B cell (primary cell): ENCODE measurements around the gene THY1. TPM values are rescaled to one million over a fixed set of nuclear protein-coding genes. Genes with fewer than 3 reads are reported as not detected.

Source experiments
- ATAC-seq: fragments of 200-7000 bp; cut with Tn5 transposase; one replicate; pipeline ENCODE4 v1.10.0; 2021; ENCODE audit warnings: low read depth, mild to moderate bottlenecking, moderate number of reproducible peaks, moderate library complexity
- CTCF ChIA-PET: fragments of 350-600 bp; sonication (Branson Sonifier 250); formaldehyde crosslinking; loops from one replicate; lab custom pipeline; 2021; ENCODE audit warnings: antibody characterized with exemption, inconsistent platforms; lab: Charles Lee
- POLR2A ChIA-PET: fragments of 350-600 bp; sonication (Branson Sonifier 250); formaldehyde crosslinking; loops from one replicate; lab custom pipeline; 2021; ENCODE audit warnings: antibody characterized with exemption; lab: Charles Lee
- DNase-seq: peaks from one replicate; pipeline ENCODE4 v3.0.0; 2013
- H2AFZ ChIP-seq: 2 replicates; pipeline ENCODE4 v1.6.1; 2012; ENCODE audit warnings: mild to moderate bottlenecking, low read depth, low read length; ENCODE audit not compliant: insufficient read depth, poor library complexity, severe bottlenecking
- H3K27ac ChIP-seq, 2 donors: 1 replicate in 1 of 2; 2 replicates in 1 of 2; pipeline ENCODE4 v1.5.1; 2012 to 2013; ENCODE audit warnings: low read length in 2 of 2, mild to moderate bottlenecking in 2 of 2, moderate library complexity in 1 of 2
- H3K27me3 ChIP-seq, 4 experiments: fragments of 200-600 bp in 1 of 4; sonication (generic) in 1 of 4; replicated peaks in 1 of 4; 1 replicate in 2 of 4; 2 replicates in 2 of 4; pipeline versions ENCODE4 v1.6.1 to v1.7.0; 2013 to 2016; ENCODE audit warnings: low read length in 3 of 4, mild to moderate bottlenecking in 2 of 4, mixed read lengths in 1 of 4, moderate library complexity in 1 of 4; ENCODE audit not compliant: insufficient read depth in 4 of 4, control insufficient read depth in 3 of 4; ENCODE audit errors: control extremely low read depth in 1 of 4
- H3K36me3 ChIP-seq, 2 experiments: replicated peaks in 1 of 2; 1 replicate in 1 of 2; 2 replicates in 1 of 2; pipeline versions ENCODE4 v1.6.1 to v1.7.1; 2013; ENCODE audit warnings: low read length in 1 of 2; ENCODE audit not compliant: insufficient read depth in 2 of 2, control insufficient read depth in 1 of 2; ENCODE audit errors: control extremely low read depth in 1 of 2, extremely low read depth in 1 of 2
- H3K4me1 ChIP-seq, 2 donors: fragments of 200-600 bp in 1 of 2; sonication (generic) in 1 of 2; 1 replicate in 1 of 2; 2 replicates in 1 of 2; pipeline versions ENCODE4 v1.5.1 to v1.6.1; 2013 to 2017; ENCODE audit warnings: low read length in 2 of 2; ENCODE audit not compliant: control insufficient read depth in 2 of 2, insufficient read depth in 2 of 2
- H3K4me2 ChIP-seq: replicated peaks from 2 replicates; pipeline ENCODE3; 2012; ENCODE audit warnings: mild to moderate bottlenecking, low read depth, low read length; ENCODE audit not compliant: poor library complexity, severe bottlenecking
- H3K4me3 ChIP-seq, 5 experiments: fragments of 200-600 bp in 1 of 5; sonication (generic) in 1 of 5; 1 replicate in 3 of 5; 2 replicates in 2 of 5; pipeline versions ENCODE4 v1.5.1 to v1.7.0; 2011 to 2016; ENCODE audit warnings: low read length in 4 of 5, mild to moderate bottlenecking in 4 of 5, low read depth in 2 of 5, control low read depth in 1 of 5, moderate library complexity in 1 of 5; ENCODE audit not compliant: insufficient read depth in 1 of 5; ENCODE audit errors: control extremely low read depth in 1 of 5, extremely low read depth in 1 of 5
- H3K79me2 ChIP-seq: fragments of 200-600 bp; sonication (generic); one replicate; pipeline ENCODE4 v1.6.0; 2016; ENCODE audit warnings: low read length; ENCODE audit not compliant: control insufficient read depth, insufficient read depth
- H3K9ac ChIP-seq: fragments of 200-600 bp; sonication (generic); 2 replicates; pipeline ENCODE4 v1.6.1; 2017; ENCODE audit warnings: mild to moderate bottlenecking, low read length, moderate library complexity
- H3K9me3 ChIP-seq, 3 donors: one replicate each; pipeline versions ENCODE4 v1.6.1 to v1.7.1; 2013; ENCODE audit warnings: low read length in 2 of 3; ENCODE audit not compliant: control insufficient read depth in 2 of 3, insufficient read depth in 1 of 3; ENCODE audit errors: control extremely low read depth in 1 of 3
- H4K20me1 ChIP-seq: 2 replicates; pipeline ENCODE4 v1.6.0; 2012; ENCODE audit warnings: mild to moderate bottlenecking, low read length; ENCODE audit not compliant: insufficient read depth, control insufficient read depth, poor library complexity, severe bottlenecking
- H3K27ac Mint-ChIP-seq: one replicate; pipeline ENCODE4 v1.8.0; 2021; ENCODE audit warnings: mixed read lengths
- H3K27me3 Mint-ChIP-seq: one replicate; pipeline ENCODE4 v1.8.0; 2021; ENCODE audit warnings: mixed read lengths
- H3K4me1 Mint-ChIP-seq: one replicate; pipeline ENCODE4 v1.8.0; 2021; ENCODE audit warnings: mixed read lengths
- H3K4me3 Mint-ChIP-seq: one replicate; pipeline ENCODE4 v1.8.0; 2021; ENCODE audit warnings: mixed read lengths
- H3K9me3 Mint-ChIP-seq: one replicate; pipeline ENCODE4 v1.8.0; 2022; ENCODE audit warnings: mixed read lengths; ENCODE audit not compliant: insufficient read depth
- CTCF ChIP-seq: fragments of 200-600 bp; IDR thresholded peaks from one replicate; pipeline ENCODE4 v1.8.0; 2022; ENCODE audit warnings: antibody characterized with exemption, mild to moderate bottlenecking
- EZH2 ChIP-seq: IDR thresholded peaks from 2 replicates; pipeline ENCODE4 v1.6.1; 2012; ENCODE audit warnings: borderline replicate concordance, low read depth, mild to moderate bottlenecking, moderate library complexity, low read length; ENCODE audit not compliant: insufficient read depth, poor library complexity, severe bottlenecking
- WGBS: methylation state at CpG from one replicate; pipeline ENCODE4 v1.1.5; 2013; ENCODE audit warnings: missing lambda C conversion rate; ENCODE audit not compliant: insufficient coverage; 5-methylcytosine and 5-hydroxymethylcytosine counted together
- intact Hi-C: fragments of 100-400 bp; cut with micrococcal nuclease; formaldehyde crosslinking; loops from one replicate; pipeline ENCODE4 v1.10.0; 2022
- polyA plus RNA-seq: library from polyadenylated mRNA; depleted of rRNA; stranded (reverse); fragments of >200 nt; gene quantifications from 2 replicates; pipeline ENCODE4 v1.2.3, GENCODE V29; 2012
- total RNA-seq, 2 donors: library from RNA; stranded (reverse); fragments of 120-200 nt in 1 of 2; gene quantifications; 1 replicate in 1 of 2; 2 replicates in 1 of 2; pipeline versions ENCODE4 v1.2.3 to v1.2.4, GENCODE V29; 2013 to 2022

The THY1 gene
- total and polyA plus RNA-seq, 2 donors (not counting 1 experiment from before 2014, with no cell fraction given), result not detected

- Histone ChIP-seq H3K36me3 (no peaks in the 10 kb centered on the region), H3K27ac (no peak overlapping the region), H3K4me1 (no peaks in the 10 kb centered on the region), H3K27me3 (peaks cover 0 to 11% (median 3%) of the 10 kb centered on the region in 4 experiments), H3K9me3 (no peaks in the 10 kb centered on the region), H3K79me2 (no peaks in the 10 kb centered on the region), H3K9ac (no peak overlapping the region), H4K20me1 (no peaks in the 10 kb centered on the region), H3K4me2 (no peak overlapping the region), H2AFZ (peak overlapping the region; percentile 44), H3K4me3 (no peak overlapping the region)
- 37% methylated on average over 8 of the region's 10 CpGs for WGBS
- Mint-ChIP-seq H3K4me3 (no peak overlapping the region), H3K27me3 (peaks cover 58% of the 10 kb centered on the region), H3K9me3 (no peaks in the 10 kb centered on the region), H3K4me1 (no peaks in the 10 kb centered on the region), H3K27ac (no peak overlapping the region)
- ChIA-PET POLR2A (no interaction called here), CTCF (interaction anchor here (0.6 kb wide), 1 partner anchor 445 kb away, joined by 5 read pairs; no protein-coding TSS in a partner anchor)
- intact Hi-C loops, result no loop called here
- TF ChIP-seq EZH2 (no peak), CTCF (no peak)
- ATAC-seq (no peak), DNase-seq (no peak)
Observed at GRCh38 chr11:119446871-119447663, 24.1 kb upstream of the THY1 start.

GRCh38 chr11:119446434-119446833, 23.5 kb upstream of the THY1 start:
- H3K4me3 ChIP-seq, result no peak overlapping the region
- Mint-ChIP-seq H3K27me3 (peaks cover 53% of the 10 kb centered on the region), H3K4me1 (no peaks in the 10 kb centered on the region), H3K9me3 (no peaks in the 10 kb centered on the region), H3K4me3 (no peak overlapping the region), H3K27ac (no peak overlapping the region)
- no peak overlapping the region for H2AFZ ChIP-seq
- 92% methylated on average over 8 of the region's 8 CpGs for WGBS
- no peaks in the 10 kb centered on the region for H3K9me3 ChIP-seq
- no peaks in the 10 kb centered on the region for H3K79me2 ChIP-seq
- H3K27me3 ChIP-seq, result peaks cover 0 to 11% (median 3%) of the 10 kb centered on the region in 4 experiments
- no peak for TF ChIP-seq CTCF
- TF ChIP-seq EZH2, result no peak
- no peaks in the 10 kb centered on the region for H4K20me1 ChIP-seq
- no peaks in the 10 kb centered on the region for H3K4me1 ChIP-seq
- H3K27ac ChIP-seq, result no peak overlapping the region
- no peak overlapping the region for H3K4me2 ChIP-seq
- ChIA-PET POLR2A (no interaction called here), CTCF (interaction anchor here (0.6 kb wide), 1 partner anchor 445 kb away, joined by 5 read pairs; no protein-coding TSS in a partner anchor)
- no peaks in the 10 kb centered on the region for H3K36me3 ChIP-seq
- DNase-seq (no peak), ATAC-seq (no peak)
- intact Hi-C loops, result no loop called here
- H3K9ac ChIP-seq, result no peak overlapping the region
